Measurements from ENCODE around the gene SMYD1.

SMYD1 gene

DNA sequence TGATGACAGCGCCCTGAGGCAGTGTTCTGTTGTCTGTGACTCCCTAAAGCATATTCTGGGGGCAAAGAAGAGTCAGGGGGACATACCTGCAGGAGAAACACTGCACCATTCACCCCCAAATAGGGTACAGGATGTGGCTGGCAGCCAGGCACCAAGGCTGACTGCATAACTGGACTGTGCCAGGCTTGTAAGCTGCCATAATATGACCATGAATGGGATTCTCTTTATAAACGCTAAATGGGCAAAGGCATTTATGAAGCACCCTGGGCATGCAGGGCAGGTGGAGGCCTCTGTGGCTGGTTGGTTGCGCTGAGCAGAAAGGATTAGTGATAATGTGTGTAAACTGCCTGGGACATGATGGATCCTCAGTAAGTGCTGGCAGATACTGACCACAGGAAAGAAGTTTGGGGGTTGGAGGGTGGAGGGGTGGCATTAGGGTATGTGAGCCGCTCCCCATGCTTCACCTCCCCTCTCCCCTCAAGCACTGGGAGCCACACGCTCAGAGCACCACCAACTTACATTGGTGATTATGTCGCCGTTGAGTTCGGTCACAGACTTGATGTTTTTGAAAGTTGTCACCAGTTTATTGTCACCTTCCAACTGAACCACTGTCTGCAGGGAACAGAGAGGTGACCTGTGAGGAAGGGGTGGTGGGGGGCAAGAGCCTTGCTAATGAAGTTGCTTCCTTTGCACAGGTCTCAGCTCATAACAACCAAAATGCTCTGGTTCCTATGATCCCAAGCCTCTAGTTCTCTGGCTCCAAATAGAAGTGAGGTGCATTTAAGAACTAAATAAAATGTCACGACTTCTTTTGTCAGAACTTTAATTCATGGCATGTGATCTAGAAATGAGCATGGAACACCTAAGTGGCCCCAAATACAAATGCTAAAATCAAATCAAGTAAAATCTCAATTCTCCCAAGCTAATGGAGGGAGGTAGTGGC is 56.6 kb downstream of the SMYD1 start:
- DNase-seq: no peak

DNA sequence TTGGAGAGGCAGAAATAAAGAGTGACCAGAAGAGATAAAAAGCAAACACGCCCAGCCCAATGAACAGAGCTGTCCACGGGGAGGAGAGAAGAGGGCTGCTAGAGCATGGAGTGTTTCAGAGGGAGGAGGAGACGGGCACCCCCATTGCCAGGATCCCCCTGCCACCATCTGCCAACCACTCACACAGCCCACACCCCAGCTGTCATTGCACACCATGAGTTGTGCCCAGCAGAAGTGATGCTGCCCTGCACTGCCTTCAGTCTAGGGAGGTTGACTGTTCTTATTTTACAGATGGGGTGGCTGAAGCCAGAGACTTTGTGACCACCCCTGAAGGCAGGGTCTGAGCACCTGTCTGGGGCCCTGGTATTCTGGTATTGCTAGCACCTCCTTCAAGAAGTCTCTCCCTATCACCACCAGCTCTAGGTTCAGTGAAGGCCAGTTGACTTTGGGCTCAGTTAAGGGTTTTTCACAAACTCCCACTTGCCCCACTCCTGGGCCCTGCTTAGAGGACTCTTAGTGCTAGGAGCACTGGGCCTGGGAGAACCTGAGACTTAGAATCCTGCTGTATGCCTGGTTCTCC is 57.8 kb downstream of the SMYD1 start:
- no peak for DNase-seq

DNA sequence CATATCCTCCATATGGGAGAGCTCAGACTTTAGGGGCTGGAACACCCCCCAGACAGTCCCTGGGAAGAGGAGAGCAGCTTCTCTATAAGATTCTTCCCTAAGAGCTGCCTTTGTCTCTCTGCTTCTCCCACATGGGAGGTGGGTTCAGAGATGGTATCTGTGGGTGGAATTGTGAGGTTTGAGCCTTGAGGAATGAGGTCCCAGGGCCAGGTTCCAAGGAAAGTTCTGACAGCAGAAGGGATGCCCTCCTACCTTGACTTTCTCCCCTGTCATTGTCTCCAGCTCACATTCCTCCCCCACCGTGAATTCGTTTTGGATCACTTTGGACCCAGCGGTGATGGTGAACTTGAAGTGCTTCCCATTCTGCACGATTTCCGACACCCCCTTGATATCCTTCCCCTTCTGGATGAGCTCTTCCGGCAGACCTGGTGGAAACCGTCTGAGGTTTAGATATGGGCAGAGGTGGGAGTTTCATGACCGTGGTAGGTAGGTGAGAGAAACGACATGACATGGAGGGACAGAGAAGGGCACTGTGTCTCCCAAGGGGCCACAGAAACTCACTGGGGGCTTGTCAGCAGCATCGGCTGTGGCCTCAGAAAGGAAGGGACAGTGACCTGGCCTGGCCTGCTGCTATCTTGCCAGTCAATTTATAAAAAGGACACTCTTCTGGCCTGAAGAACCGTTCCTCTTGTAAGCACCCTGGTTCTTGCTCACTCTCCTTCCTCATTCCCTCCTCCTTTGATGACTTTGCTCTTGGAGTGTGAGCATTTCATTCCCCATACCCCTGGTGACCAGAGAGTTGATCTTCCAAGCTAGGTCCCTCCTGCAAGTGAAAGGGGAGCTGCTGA is 58.5 kb downstream of the SMYD1 start:
- no peak for DNase-seq

DNA sequence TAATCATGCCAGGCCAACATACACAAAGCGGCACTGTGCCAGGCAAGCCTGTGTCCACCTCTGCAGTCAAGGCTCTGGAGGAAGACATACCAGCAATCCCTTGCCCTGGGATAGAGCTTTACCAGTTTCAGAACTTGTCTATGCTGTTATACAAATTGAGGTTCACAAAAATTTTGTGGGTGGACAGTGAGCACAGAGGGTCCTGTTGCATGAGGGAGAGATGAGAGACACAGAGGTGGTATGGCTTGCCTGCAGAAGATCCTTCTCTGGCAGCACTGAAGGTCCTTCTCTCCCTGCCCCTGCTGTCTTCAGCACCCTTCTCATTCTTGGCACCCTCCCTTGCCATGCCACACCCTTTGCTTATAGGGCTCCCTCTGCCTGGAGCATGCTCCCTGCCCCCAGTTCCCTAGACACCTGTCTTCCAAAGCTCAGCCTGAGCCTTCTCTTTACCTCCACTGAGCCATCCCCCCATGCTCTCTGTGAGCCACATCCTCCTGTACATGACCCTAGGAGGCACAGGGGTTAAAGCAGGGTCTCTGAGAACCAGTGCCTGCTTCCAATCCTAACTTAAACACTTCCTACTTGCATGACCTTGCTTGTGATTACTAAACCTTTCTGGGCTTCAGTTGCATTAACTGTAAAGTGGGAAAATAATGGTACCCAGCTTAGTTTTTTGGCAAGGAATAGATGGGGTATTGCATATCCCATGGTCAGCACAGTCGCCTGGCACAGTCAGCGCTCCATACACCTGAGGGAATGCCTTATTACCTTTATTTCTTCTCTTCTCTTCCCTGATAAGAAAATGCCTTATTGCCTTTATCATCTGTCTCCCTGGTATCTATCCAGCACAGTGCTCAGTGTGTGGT is 59.4 kb downstream of the SMYD1 start:
- DNase-seq: no peak

DNA sequence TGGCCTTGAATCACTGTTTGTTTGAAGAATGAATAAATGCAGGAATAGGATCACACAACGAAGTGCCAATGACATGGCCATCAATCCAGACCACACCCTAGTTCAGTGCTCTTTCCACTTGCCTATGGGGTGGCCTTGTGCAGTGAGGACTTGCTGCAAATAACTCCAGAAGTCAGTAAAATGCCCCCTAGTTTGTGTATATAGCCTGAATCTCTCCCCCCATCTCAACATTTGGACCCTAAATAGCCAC is 59.9 kb downstream of the SMYD1 start:
- DNase-seq: no peak

DNA sequence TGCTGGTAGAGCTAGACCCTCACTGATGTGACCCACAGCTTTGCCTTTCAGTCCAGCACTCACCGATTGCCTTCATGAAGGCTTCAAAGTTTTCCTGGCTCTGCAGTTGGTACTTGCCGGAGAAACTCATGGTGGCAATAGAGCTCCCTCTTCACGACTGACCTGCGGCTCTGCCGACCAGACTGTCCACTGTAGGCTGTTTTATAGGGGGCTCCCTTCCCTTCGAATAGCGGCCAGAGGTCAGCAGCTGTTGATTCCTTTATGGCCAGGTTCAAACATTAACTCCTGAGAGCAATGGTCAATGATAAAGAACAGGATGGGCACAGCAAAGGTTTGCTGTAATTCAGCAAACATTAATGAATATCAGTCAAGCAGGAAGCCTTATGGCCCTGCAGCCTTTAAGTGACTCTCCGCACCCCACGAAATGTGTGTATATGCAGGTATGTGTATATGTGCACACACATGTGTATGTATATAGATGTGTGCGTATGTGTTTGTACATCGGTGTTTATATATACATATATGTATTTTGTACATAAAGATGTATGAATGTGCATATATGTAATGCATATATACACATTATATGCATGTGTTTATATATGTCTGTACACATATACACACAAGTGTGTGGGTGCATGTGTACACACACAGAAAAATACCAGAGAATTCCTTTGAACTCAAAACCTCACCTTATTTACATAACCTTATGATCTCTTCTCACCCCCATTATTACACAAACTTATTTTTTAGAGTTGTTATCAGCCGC is 60.4 kb downstream of the SMYD1 start, which contains the start of gene FABP1:
Gene FABP1, minus strand, starts transcription at position 175 of the 766 bp plus-strand sequence. Its CDS starts 45 bp downstream, at position 130.
- no peak for DNase-seq

DNA sequence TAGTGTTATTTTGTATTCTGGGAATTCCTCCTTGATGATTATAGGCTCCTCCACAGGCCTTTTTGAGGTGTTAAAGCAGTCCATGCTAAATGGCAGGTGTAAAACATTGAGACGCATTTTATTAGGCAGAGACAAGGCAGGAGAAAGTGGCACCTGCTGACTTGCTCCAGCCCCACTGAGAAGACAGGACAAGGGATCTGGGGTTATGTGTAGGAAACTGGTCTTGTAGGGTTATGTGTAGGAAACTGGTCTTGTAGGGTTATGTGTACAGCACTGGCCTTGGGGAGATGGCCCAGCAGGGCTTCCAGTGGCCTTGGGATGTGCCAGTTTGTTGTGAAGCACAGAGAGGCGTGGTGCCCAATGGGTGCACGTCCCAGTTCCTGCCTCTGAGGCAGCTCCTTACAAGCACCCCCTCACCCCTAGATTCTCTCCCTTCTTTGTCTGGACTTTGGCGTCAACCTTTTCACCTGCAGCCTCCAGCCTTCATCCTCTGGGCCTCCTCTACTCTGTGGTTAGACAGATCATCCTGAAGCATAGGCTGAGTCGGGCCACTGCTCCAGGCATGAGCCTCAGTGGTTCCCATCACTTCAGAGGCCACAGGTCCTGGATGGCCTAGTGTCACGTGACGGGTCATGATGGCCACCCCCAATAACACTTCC is 61.2 kb downstream of the SMYD1 start:
- no peak for DNase-seq

DNA sequence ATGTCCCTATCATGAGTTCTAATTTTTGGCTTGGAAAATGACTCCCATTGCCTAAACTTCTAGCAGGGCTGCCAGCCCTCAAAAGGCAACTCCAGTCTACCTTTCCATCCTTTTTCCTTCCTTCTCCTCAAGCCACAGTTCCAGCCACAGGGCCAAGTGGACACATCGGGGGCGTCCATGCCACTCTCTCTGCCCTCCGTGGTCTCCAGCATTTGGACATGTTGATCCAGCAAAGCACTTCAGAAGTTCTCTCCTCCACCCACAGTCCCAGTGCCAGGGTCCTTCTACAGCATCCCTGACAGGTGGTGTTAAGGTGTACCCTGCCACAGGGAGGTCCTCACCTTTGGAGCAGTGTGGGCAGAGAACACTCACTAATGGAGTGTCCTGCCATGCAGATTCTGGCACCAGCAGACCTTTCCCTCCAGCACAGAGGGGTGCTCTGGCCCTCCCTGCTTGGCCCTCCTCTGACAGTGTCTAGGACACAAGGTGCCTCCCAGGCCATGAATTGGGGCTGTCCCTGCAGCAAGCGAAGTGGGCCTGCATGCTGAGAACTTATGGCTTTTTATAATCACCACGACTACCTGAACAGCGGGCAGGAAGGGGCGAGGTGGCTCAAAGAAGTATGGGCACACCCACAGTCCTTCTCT is 61.8 kb downstream of the SMYD1 start:
- no peak for DNase-seq

DNA sequence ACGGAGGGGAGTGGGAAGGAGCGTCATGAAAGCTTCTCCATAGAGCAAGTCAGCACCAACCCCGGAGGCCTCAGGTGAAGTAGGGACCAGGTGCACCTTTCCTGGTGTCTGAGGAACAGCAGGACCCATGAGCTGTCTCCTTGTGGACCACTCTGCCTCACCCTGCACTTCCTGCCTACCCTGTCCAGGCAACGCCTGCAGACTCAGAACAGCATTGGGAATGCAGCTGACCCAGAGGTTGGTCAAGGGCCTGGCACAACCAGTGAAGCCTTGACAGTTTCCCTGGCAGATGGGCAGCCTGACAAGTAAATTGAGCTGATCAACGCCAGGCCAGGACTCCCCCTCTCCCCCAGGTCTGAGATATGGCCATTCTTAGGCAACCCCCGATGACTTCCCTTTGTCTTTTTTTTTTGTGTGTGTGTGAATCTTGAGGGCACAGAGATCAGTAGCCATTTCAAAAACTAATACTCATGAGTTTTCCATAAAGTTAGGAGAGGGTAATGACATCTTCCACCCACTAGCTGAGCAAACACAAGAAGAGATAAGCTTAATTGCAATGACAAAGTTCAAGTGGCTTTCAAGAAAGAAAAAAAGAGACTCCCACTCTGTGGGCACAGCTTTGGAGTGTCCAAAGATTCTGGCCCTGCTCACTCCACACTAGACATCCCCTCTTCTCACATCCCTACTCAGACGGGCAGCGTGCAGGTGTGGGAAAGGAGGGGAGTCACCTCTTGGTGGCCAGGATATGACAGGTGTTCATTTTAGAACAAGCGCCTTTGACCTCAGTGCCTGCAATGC is 63.8 kb downstream of the SMYD1 start:
- no peak for DNase-seq

DNA sequence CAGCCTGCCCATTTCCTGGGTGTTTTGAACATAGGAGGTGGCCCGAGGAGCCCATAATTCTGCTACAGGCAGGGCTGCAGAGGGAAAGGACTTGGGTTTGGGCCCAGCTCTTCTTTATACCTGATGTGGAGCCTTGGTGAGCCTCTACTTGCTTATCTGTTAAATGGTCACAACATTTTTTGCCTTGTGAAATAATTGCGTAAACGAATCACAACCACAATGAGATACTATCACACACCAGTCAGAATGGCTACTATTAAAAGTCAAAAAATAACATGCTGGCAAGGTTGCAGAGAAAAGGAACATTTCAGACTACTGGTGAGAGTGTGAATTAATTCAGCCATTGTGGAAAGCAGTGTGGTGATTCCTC is 64.4 kb downstream of the SMYD1 start:
- no peak for DNase-seq

DNA sequence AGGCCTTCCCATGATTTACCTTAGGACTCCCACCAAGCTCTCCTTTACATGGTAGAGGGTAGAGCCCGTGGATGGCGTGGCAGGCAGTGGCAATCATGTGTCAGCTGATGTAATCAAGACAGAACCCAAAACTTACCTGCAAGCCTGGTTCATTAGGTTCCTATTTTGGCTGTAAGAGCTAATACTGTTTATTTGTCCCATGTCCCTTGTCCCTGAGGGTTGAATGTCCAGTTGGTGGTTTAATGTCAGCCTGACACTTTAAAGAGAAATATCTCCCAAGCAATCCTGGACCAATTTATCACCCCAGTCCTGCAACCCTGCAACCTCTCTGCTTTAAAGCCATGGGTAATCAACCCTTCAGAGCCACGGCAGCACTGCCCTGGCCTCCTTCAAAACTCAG is 66.2 kb downstream of the SMYD1 start:
- DNase-seq: no peak

DNA sequence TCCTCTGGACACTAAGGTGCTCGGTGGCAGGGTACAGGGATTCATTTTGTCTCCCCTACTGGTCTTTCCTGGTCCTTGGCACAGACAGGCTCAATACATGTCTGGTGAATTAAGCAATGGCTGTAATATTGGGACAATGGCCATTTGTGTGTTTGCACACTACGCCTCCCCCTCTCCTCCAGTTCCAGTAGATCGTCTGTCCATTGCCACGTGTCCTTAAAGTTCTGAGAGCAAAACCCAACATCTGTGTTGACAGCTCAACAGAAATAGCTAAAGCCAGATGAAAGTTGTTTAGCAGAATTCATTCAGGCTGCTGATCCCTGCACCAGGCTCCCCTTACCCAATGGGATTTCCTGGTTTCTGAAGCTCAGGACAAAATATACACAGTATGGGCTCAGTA is 69.2 kb downstream of the SMYD1 start:
- DNase-seq: no peak

DNA sequence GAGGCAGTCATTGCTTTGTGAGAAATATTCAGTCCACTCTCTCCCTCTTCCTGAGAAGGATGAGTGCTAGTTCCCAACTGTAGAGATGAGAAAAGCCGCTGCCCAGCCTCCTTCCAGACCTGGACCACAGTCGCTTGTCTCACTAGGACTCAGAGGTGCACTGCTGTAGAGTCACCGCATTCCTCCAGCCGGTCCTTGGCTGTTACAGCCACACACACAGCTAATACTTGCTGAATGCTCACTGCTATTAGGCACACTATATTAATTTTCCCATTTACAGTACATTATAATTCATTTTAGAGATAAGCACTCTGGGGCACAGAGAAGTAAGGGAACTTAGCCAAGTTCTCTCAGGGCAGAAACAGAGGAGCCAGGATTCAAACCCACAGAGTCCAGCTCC is 70.2 kb downstream of the SMYD1 start:
- DNase-seq: no peak

DNA sequence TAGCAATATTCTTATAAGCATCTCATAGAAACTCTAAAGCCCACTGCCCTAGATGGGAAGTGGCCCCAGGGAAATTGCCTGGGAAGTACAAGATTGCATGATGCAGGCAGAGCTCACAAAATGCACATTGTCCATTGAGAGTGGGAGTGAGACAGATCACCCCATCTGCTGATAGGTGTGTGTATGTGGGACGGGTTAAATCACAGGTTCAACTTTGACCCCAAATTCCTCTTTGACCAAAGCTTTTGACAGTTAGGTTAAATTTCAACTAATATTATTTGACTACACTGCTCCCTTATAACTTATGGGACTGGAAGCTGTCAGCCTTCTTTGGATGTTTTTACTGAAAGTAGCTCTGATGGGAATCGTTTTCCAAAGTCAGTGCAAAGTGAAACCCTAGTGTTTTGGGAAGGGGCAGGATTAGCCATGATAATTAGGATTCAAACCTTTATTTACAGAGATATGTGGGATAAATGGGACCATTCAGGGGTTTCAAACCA is 71.6 kb downstream of the SMYD1 start:
- DNase-seq: no peak

DNA sequence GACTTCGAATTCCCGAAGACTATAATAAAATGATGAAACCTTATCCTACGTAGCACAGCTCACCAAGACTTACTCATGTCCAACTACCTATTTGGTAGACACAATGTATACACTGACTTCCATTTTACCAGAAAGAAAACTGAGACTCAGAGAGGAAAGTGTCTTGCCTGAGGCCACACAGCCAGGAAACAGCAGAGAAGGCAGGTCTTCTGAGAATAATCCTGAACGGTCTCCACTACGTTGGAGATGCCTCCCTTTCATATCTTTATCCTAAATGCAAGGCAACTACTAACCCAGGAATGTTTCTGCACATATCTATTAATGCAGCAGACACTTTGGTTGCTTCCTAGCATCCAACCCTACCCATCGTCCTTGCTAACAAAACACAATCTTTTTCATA is 72.2 kb downstream of the SMYD1 start:
- DNase-seq: no peak

DNA sequence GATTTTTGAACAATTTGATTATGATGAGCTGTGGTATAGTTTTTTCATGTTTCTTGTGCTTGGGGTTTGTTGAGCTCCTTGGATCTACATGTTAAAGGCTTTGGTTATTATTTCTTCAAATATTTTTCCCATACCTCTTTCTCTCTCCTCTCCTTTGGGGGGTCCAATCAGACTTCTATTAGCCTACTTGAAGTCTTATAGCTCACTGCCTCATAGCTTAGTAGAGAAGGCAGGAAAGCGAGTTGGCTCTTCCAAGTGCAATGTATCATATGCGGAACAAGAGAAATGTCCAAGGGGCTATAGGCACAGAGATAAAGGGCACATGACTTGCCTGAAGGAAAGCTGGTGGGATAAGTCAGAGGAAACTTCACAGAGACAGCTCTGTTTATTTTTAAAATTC is 74.3 kb downstream of the SMYD1 start:
- no peak for DNase-seq

DNA sequence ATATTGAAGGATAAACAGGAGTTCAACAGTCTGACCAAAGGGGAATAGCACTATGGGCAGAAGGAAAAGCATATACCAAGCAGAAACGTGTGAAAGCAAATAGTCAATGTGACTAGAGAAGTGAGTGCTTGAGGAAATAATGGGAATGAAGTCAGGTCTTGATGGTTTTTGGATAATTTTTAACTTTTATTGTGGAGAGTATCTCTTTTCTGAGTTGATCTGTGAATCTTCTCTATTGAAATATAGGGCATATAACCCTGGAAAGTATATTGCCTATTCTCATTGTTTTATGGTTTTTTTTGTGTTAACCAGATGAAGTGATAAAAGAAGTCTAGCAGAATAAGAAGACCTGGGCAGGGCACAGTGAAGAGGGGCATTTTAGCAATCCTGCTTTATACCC is 76.6 kb downstream of the SMYD1 start:
- no peak for DNase-seq

DNA sequence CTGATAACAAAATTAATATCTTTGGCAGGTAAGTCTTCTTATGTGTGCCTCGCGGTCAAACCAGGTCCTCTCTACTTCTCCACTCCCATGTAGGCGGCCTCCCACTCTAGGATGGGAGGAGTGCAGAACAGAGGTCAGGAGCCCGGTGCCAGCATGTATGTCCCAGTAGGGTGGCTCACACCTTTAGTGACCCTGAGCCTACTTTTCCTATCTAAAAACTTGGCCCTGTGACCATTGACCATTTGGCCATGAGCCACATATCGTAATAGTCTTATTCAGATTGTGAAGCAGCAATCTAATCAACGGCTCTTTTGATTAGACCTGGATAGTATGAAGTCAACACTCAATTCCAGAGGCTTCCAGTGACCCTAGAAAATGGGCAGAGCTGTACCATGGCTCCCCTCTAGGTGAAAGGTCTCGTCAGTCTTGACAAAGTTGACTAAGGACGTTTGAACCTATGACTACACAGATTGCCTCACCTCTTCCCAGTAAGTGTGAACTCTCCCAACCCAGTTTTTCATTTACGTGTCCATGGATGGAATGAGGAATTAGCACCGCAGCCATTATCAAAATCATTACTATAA is 77.4 kb downstream of the SMYD1 start:
- no peak for DNase-seq

DNA sequence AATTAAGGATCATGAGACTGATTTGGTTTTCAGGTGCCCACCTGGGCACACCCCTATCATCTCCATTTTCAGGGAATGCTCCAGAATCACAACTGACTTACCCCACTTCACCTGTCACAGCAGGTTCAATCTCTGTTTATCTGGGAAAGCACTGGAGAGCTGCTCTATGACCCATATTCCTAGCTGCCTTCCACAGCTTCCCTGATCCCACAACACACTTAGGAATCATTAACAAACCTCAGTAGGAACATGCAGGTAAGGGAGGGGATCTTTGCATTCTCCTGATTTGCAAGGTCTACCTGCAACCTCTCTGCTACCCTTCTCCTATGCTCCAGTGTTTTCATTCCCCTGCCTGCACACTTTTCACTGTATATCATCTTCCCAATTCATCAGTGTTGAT is 79.0 kb downstream of the SMYD1 start:
- DNase-seq: no peak

DNA sequence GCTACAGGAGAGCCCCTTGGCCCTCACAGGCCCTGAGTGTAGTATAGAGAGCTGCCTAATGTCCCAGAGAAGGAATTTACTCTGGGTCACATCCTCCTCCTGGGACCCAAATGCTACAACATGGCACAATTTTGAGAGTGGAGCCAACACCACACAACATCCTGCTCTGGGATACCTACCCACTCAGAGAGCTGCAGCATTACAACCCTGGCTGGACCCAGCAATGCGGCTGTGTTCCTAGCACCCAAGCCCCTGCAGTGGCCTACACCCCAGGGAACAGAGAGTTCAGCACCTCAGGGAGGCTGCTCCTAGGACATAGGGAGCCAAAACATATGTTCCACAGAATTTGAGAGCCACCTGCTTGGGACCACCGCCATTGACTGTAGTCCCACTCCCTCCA is 79.5 kb downstream of the SMYD1 start:
- DNase-seq: no peak

Data from activated CD8-positive, alpha-beta memory T cell treated with anti-CD3 and anti-CD28 coated beads, Interleukin-2, amount 50 U/mL, for 48 hours (primary cell).